GM19240 (cell line): ENCODE results near the gene ACTRT2.

Source experiments
- DNase-seq: peaks from one replicate; pipeline ENCODE4 v3.0.0; 2011; ENCODE audit warnings: low spot score; ENCODE audit not compliant: insufficient read length

ACTRT2 gene

DNA sequence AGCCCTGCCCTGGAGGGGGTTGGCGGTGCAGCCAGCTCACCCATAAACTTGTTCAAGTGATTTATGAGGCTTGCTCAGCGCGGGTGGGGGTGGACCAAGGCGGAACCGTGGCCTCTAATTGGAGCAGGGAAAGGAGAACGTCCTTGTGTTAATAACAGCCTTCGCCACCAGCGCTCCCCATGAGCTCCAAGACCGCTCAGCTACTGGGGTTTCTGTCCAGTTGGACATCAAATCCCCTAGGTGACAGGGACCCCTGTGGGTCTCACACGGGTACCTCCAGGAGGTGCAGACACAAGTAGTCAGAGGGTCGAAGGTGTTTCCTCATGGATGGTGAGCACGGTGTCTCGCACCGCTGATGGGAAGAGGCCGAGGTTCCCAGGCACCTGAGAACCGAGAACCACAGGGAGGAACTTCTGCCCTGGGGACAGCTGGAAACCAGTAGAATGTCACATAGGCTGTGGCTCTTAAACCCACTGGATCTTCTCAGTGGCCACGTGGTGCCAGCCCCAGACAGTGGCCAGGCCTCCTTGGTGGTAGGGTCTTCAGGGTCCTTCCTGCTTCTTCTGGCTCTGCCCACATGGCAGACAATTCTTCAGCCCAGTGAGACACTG lies 3.7 kb upstream of the ACTRT2 start:
- DNase-seq: no peak

DNA sequence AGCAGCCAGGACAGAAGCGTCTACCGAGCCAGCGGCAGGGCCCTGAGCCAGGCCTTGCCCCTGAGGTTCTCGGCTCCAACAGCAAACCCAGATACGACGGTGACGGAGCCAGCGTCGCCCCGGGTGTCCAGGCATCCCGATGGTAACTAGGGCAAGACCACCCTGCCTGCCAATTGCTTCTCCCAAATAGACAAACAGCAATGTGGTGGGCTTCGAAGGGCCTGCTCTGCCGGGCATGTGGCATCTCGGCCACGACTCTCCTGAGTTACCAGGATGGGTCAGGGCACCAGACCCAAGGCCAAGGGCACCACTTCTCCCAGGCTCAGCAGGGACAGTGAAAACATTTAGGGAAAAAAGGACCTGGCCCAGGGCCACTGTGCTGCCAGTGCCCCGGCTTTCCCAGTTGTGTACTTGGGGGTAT lies 3.2 kb upstream of the ACTRT2 start:
- DNase-seq: no peak

DNA sequence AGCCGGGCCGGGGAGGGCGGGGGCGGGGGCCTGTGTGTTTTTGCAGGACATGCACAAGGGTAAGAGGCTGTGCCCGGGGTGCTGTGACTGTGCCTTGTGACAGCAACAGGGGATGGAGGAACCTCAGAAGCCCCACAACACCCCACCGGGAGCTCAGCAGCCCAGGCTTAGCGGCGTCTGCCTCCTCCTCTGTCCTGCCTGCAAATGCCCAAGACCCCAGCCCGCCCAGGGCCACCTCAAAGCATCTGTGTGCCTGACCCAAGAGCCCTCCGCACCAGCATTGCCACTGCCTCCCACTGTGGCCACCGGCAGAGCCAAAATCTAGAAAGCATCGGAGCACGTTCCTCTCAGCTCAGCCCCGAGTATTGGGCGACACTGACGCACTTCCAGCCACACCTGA lies 2.7 kb upstream of the ACTRT2 start:
- no peak for DNase-seq

DNA sequence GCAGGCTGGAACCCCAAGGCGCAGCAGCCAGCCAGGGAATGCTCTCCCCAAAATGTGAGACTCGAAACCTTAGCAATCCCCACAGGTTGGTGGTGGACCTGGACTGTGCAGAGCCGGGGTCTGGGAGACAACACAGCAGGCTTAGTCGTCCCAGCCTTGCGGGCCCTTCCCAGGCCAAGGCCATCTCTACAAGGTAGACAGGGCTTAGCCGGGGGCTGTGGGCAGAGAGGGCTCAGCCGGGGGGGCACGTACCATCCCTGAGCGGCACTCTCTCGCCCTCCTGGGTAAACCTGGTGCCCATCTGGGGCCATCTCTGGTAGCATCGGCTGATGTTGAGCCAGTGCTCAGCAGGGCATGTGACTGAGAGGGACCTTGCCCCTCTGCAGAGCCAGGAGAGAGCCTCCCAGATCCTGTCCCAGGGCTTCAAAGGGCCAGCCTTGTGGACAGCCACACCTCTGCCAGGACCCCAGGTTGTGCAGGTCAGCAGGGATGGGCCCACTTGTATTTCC lies 2.2 kb upstream of the ACTRT2 start:
- DNase-seq: no peak

DNA sequence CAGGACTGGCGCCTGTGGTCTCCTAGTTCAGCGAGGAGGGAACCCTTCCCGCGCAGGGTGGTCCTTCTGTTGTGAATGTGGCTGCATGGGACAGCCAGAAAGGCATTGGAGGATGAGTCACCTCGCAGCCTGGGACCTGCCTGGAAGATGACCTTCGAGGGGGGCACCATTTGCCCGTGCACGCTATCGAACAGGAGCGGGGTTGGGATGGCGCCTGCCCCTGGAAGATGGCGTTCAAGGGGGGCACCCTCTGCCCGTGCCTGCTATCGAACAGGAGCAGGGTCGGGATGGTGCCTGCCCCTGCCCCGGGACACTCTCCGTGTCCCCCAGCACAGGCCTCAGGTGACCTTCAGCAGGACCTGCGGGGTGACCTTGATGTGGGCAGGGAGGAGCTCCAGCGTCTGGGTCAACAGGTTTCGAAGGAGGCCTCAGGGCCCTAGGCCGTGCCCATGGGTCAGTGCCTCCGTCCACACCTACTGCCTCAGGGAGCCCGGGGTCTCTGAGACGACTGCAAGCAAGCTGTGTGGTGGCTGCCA lies 1.7 kb upstream of the ACTRT2 start:
- DNase-seq: no peak

DNA sequence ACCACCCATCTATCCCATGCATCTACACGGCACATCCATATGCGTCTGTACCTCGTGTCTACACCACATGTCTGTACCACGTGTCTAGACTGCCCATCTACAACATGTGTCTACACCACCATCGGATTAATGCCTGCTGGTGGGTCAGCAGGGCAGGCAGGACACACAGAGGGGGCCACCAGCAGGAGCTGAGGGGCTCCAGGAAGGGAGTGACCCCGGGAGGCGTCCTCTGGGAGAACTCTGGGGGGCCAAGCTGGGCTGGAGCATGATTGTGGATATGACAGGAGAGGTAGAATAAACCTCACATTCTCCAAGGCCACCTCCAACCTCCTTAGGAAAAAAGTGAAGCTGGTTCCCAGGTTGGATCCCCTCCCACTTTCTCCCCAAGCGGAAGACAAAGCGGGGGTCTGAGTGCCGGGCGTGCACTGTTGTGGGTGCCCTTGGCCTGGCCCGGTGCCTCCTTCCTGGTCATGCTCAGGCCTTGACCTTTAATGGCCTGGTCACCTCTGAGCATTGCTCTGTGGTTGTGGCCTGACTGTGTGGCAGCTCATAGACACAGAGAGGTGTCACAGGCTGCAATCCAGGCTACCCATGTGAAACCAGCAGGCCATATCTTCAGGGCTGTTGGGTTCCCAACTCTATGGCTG lies 881 bp upstream of the ACTRT2 start:
- DNase-seq: no peak

DNA sequence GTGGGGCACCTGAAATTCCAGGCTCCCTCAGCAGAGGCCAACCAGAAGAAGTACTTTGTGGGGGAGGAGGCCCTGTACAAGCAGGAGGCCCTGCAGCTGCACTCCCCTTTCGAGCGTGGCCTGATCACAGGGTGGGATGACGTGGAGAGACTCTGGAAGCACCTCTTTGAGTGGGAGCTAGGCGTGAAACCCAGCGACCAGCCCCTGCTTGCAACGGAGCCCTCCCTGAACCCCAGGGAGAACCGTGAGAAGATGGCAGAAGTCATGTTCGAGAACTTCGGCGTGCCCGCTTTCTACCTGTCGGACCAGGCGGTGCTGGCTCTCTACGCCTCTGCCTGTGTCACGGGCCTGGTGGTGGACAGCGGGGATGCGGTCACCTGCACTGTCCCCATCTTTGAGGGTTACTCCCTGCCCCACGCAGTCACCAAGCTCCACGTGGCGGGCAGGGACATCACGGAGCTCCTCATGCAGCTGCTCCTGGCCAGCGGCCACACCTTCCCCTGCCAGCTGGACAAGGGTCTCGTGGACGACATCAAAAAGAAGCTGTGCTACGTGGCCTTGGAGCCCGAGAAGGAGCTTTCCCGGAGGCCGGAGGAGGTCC lies 634 bp downstream of the ACTRT2 start:
- DNase-seq: no peak

DNA sequence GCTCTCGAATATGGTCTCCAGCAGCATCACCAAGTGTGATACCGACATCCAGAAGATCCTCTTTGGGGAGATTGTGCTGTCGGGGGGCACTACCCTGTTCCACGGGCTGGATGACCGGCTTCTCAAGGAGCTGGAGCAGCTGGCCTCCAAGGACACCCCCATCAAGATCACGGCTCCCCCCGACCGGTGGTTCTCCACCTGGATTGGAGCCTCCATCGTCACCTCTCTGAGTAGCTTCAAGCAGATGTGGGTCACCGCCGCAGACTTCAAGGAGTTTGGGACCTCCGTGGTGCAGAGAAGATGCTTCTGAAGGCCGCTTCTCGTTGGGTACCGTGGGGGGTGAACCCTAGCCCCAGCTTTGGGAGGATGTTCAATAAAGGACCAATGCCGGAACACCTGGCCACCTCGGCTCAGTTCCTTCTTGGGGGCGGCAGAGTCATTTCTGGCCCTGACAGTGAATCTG lies 1.3 kb downstream of the ACTRT2 start:
- DNase-seq: no peak

DNA sequence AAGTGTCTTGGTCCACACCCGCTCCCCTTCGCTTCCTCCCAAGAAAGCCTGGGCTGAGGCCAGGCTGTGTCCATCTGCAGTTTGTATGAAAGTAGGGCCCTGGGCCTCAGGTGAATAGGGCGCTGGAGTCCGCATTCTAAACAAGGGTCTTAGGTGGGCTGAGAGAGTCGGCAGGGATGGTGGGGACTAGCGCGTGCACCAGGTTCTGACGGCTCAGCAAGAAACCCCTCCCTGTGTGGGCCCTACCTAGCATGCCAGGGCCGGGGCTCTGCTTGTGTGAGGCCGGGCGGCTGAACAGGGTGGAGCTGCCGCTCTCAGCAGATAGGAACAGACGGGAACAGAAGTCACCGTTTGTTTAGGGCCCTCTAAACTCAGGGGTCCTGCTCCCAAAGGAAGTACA lies 1.7 kb downstream of the ACTRT2 start:
- DNase-seq: no peak

DNA sequence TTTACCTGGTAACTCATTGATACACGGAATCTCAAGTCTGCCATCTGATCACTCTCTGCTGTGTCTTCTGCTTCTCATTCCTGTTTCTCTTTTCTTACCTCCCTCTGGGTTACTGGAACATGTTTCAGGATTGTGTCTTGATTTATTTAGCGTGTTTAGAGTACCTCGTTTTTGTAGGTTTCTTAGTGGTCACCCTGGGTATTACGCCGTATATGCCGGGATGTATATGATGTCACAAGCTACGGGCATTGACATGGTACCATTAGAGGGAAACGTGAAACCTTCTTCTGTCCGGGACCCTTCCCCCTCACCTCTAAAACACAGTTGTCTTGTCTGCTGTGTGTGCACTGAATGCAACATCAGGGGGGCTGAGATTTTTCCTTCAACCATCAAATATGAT lies 2.8 kb downstream of the ACTRT2 start:
- DNase-seq: no peak

DNA sequence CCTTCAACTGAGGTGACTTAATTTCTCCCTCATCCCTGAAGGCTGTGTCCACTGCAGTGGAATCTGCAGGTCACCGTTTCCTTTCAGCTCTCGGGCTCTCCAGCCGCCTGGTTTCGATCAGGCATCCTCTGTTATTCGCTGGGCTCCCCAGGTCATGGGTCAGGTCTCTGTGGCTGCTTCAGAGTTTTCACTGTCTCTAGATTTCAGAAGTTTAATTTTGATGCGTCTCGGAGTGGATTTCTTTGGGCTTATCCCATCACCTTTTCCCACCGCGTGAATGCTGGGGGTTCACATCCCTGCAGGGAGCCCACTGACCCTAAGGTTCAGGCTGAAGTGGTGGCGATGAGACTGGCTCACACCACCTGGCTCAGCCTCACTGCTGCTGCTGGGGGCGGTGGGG lies 3.3 kb downstream of the ACTRT2 start:
- no peak for DNase-seq

DNA sequence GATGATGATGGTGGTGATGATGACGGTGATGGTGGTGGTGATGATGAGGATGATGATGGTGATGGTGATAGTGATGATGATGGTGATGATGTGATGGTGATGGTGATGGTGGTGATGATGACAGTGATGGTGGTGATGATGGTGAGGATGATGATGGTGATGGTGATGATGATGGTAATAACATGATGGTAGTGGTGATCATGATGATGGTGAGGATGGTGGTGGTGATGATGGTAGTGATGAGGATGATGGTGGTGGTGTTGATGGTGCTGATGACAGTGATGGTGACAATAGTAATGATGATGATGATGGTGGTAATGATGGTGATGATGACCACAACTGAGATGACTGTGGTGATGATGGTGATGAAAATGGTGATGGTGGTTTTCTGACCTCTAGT lies 4.9 kb downstream of the ACTRT2 start:
- no peak for DNase-seq

DNA sequence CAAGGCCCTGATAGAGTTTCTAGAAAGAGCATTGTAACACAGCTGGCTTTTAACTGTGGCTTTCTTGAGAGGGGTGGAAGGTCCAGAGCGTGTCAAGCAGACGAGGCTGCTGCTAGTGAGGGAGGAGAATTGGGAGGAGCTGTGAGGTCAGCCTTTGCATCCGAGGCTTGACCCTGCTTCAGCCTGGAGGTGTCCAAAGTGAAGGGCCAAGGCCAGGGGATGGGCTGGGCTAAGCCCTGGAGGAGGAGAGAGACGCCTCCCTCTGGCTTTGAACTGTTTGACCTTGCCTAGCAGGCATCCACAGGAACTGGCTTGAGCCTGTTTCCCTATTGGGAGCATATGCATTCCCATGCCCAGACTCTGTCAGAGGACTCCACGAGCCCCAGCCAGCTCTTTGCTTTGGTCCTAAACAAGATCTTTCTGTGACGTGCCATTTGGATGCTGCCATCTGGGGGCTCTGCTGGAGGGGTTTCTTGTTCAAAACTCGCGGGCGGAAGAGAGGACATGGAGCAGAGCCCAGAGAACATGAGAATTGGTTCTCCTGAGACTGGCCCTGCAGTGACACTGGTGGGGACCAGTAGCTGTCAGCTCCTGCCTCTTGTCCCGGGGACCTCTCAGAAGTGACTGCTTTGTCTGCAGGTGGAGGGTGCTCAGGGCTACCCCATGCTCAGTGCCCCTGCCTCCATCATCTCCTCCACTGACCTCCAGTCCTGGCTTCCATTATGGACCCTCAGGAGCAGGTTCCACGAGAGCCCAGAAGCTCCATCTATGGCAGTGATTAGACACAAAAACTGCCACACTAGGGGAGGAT lies 5.5 kb downstream of the ACTRT2 start:
- no peak for DNase-seq

DNA sequence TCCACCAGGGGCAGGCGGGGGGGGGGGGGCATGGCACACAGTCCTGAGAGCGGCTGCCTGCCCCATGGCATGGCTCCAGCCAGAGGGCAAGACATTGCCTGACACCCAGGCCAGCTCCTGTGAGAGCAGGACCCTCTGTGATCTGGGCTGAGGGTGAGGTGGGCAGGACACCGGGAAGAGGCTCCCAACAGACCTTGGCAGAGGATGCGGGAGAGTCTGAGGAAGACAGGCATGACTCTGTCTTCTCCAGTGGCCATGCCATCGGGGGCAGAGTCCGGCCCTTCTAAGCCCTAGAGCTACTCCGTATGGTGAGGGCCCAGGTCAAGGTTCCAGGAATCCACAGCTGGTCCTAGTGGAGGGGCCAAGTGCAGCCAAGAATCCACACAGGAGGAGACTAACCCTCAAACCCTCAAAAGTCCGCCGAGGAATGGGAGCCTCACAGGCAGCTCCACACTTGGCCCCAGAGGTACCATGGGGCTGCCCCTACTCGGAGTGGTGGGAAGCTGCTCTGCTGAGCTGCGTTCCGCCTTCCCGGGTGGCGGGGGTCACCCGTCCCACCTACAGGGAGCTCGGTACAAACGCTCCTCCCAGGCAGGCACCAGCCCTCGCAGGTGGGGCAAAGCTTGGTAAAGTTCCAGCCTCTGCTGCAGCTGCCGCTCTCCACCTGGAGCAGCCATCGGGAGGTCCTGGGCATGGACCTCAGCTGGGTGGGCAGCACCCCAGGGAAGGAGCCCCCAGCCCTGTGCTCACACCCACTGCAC lies 6.5 kb downstream of the ACTRT2 start:
- no peak for DNase-seq

DNA sequence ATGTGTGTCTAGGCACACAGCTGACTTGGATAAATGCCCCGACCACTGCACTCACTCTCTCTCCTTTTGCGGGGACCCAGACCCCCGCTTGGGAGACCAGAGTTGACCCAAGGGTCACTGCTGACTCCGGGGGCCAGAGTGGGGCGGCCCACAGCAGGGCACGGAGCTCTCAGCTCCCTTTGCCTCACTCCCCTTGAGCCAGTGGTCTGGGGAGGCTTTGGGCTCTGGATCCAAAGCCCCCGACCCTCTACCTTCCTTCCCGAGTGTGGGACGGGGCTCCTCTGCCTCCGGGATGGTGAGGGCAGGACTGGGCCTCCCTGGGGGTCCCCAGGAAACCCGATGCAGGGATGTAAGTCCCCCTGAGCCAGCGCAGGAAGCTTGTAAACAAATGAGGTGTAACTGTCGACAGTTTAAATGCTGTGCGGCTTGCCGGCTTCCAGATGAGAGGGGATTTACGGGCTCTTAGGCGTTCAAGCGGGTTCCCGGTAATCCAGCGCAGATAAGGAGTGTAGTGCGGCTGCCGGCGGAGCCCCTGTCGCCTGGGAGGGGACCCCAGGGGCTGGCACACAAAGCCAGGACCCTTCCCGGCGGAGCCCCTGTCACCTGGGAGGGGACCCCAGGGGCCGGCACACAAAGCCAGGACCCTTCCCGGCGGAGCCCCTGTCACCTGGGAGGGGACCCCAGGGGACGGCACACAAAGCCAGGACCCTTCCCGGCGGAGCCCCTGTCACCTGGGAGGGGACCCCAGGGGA lies 7.4 kb downstream of the ACTRT2 start:
- DNase-seq: no peak

DNA sequence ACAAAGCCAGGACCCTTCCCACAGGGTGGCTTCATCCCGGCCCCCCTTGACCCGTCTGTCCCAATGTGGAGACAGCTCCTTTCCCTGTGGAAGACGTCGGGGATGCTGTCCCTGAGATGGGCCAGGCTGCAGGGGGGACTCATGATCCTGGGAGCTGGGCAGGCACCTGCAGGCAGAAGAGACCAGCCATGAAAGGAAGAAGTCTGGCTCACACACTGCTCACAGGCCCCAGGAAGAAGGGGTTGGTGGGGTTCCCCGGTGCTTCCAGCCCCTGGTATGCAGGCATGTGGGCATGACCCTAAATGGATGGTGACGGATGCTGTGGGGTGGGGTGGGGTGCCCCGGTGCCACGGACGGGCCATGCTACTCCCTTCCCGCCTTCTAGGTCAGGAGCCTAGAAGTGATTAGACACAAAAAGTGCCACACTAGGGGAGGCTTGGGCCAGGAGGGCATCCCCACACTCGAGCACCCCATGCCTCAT lies 8.3 kb downstream of the ACTRT2 start:
- DNase-seq: no peak

DNA sequence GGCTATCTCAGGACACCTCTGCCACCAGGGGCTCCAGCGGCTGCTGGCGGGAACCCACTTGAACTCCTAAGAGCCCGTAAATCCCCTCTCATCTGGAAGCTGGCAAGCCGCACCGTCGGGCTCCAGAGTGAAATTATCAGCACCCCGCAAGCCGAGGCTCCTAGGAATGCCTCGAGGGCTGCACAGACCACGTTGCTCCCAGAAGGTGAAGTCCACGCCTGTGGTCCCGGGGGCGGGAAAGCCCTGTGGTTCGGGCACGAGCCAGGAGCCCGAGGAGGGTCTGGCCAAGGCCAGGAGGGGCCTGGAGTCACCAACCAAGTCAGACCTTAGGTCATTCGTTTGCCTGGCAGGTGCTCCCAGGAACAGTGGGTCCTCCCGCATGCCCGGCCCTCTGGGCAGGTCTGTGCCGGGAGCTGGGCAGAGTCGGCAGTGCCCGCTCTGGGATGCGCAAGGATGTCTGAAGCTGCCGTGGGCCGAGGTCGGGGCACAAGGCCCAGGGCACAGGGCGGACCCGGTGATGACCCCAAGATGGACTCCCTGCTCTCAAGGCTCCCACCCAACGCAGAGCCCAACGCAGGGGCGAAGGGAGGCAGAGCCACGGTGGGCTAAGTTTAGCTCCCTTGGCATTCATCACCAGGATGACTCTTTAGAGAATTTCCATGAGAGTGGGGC lies 8.9 kb downstream of the ACTRT2 start:
- no peak for DNase-seq

DNA sequence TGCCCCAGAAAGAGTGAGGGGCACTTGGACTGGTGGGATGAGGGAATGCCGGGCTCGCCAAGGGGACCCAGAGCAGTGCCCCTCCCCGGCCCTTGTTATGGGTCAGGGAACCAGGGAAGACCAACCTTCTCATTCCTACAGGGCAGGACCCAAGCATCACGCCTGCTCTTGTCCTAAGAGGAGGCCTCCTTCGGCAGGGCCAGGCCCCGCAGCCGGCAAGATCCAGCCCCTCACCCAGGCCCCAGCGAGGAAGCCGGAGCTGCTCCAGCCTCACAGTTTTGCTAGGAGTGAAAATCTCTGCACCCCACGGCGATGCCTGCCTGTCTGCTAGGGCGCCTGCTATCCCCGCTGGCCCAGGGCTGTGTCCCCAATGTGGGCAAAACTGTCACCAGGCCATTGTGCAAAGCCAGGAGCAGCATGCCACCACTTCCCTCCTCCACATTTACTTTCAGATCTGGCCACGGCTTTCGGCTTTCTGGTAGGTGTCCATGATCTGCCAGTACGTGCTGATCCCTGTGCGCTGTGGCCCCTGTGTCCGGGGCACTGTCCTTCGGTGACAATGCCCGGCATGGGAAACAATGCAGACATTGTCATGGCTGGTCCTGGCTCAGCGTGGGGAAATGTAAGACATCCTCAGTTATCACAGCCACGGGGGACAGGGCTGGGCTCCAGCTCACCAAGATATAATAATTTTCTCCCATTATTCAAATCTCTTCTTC lies 9.6 kb downstream of the ACTRT2 start:
- DNase-seq: no peak
